ENCODE data around the gene TMC5.
"Not testable (repeated sequence)": the region's sequence is repeated elsewhere in the genome, so short reads cannot be mapped to it uniquely, and the experiment has no call there.

The TMC5 gene

DNA sequence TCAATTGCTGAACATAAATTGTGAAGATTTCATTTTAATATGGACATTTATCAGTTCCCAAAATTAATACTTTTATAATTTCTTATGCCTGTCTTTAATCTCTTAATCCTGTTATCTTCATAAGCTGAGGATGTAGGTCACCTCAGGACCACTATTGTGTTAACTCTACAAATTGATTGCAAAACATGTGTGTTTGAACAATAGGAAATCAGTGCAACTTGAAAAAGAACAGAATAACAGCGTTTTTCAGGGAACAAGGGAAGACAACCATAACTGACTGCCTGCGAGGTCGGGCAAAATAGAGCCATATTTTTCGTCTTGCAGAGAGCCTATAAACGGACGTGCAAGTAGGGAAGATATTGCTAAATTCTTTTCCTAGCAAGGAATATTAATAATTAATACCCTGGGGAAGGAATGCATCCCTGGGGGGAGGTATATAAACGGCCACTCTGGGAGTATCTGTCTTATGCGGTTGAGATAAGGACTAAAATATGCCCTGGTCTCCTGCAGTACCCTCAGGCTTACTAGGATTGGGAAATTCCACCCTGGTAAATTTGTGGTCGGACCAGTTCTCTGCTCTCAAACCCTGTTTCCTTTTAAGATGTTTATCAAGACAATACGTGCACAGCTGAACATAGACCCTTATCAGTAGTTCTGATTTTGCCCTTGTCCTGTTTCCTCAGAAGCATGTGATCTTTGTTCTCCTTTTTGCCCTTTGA lies 125.8 kb downstream of the TMC5 start:
- not testable (repeated sequence) for DNase-seq (ENCODE audit: low spot score)

- DNase-seq (ENCODE audit: low spot score): no peak
Measured at GRCh38 chr16:19548144-19548543, 130.5 kb downstream of the TMC5 start.
